H1 (cell line): ENCODE measurements around the gene PTPRC. TPM values are rescaled to one million over a fixed set of nuclear protein-coding genes. Genes with fewer than 3 reads are reported as not detected.

Experiments used
- CTCF ChIA-PET: fragments of 300-600 bp; sonication (Branson Sonifier 250); formaldehyde crosslinking; loops from one replicate; lab custom pipeline; 2021; ENCODE audit not compliant: partially characterized antibody; lab: Charles Lee
- POLR2A ChIA-PET: fragments of 300-600 bp; sonication (Branson Sonifier 250); formaldehyde crosslinking; loops from one replicate; lab custom pipeline; 2021; ENCODE audit warnings: inconsistent platforms; ENCODE audit not compliant: partially characterized antibody; lab: Charles Lee
- DNase-seq, 2 experiments: peaks; one replicate each; pipeline versions ENCODE4 v3.0.0 to v3.0.0-alpha.2; 2010 to 2022; ENCODE audit warnings: low spot score in 2 of 2, low read depth in 1 of 2, mixed read lengths in 1 of 2
- FAIRE-seq: peaks from 2 replicates; lab custom pipeline; 2011; peaks lifted over from hg19 to GRCh38; lab: Jason Lieb, UNC
- H2AFZ ChIP-seq: 2 replicates; pipeline ENCODE4 v1.8.1; 2012; ENCODE audit warnings: low read length, inconsistent platforms
- H2AK5ac ChIP-seq: 2 replicates; pipeline ENCODE4 v1.6.1; 2013; ENCODE audit warnings: low read depth, low read length
- H2BK120ac ChIP-seq: replicated peaks from 2 replicates; pipeline ENCODE3; 2013; ENCODE audit warnings: low read depth, low read length, inconsistent platforms
- H2BK12ac ChIP-seq: 2 replicates; pipeline ENCODE4 v1.6.1; 2013; ENCODE audit warnings: low read depth, low read length
- H2BK15ac ChIP-seq: 2 replicates; pipeline ENCODE4 v1.6.1; 2013; ENCODE audit warnings: low read length
- H2BK20ac ChIP-seq: 2 replicates; pipeline ENCODE4 v1.6.1; 2013; ENCODE audit warnings: low read length
- H2BK5ac ChIP-seq: 2 replicates; pipeline ENCODE4 v1.6.1; 2013; ENCODE audit warnings: low read depth, low read length
- H3K14ac ChIP-seq: 2 replicates; pipeline ENCODE4 v1.6.1; 2013; ENCODE audit warnings: inconsistent platforms; ENCODE audit not compliant: insufficient read length
- H3K18ac ChIP-seq: 2 replicates; pipeline ENCODE4 v1.6.1; 2013; ENCODE audit warnings: low read length; ENCODE audit errors: extremely low read depth
- H3K23ac ChIP-seq: 2 replicates; pipeline ENCODE4 v1.6.1; 2013; ENCODE audit warnings: inconsistent platforms; ENCODE audit not compliant: insufficient read length
- H3K23me2 ChIP-seq: 2 replicates; pipeline ENCODE4 v1.6.1; 2013; ENCODE audit warnings: low read depth, low read length
- H3K27ac ChIP-seq: 2 replicates; pipeline ENCODE4 v1.6.1; 2011; ENCODE audit warnings: low read depth, low read length, inconsistent platforms
- H3K27me3 ChIP-seq, 4 experiments: replicated peaks in 1 of 4; 1 replicate in 1 of 4; 2 replicates in 3 of 4; pipeline versions ENCODE4 v1.6.1 to v1.8.1; 2011 to 2013; ENCODE audit warnings: low read length in 3 of 4, mild to moderate bottlenecking in 3 of 4, inconsistent platforms in 2 of 4, mixed read lengths in 2 of 4, moderate library complexity in 1 of 4; ENCODE audit not compliant: control insufficient read depth in 3 of 4, insufficient read depth in 3 of 4; ENCODE audit errors: extremely low read depth in 1 of 4
- H3K36me3 ChIP-seq, 4 experiments: 2 replicates each; pipeline versions ENCODE4 v1.6.1 to v1.8.1; 2011 to 2013; ENCODE audit warnings: mild to moderate bottlenecking in 4 of 4, low read length in 3 of 4, moderate library complexity in 2 of 4, control low read depth in 1 of 4, inconsistent platforms in 1 of 4; ENCODE audit not compliant: insufficient read depth in 4 of 4, control insufficient read depth in 2 of 4
- H3K4ac ChIP-seq: replicated peaks from 2 replicates; pipeline ENCODE3; 2013; ENCODE audit warnings: low read length, low read depth, mixed read lengths, inconsistent platforms; ENCODE audit not compliant: insufficient read length
- H3K4me1 ChIP-seq, 4 experiments: replicated peaks in 1 of 4; 1 replicate in 1 of 4; 2 replicates in 3 of 4; pipeline versions ENCODE4 v1.6.1 to v1.8.1; 2011 to 2013; ENCODE audit warnings: low read length in 3 of 4, inconsistent platforms in 2 of 4, mixed read lengths in 1 of 4; ENCODE audit not compliant: insufficient read depth in 4 of 4, control insufficient read depth in 3 of 4
- H3K4me2 ChIP-seq, 2 experiments: 2 replicates each; pipeline versions ENCODE4 v1.6.1 to v1.8.1; 2011 to 2013; ENCODE audit warnings: low read depth in 2 of 2, low read length in 2 of 2, control low read depth in 1 of 2, inconsistent platforms in 1 of 2, mild to moderate bottlenecking in 1 of 2; ENCODE audit not compliant: insufficient read depth in 1 of 2
- H3K4me3 ChIP-seq, 4 experiments: fragments of 200-600, 300-600 bp in 1 of 4; sonication (generic), shearing (Covaris generic), sonication (Bioruptor Twin) in 1 of 4; 2 replicates each; pipeline versions ENCODE4 v1.5.1 to v1.8.1; 2011 to 2016; ENCODE audit warnings: low read length in 4 of 4, low read depth in 3 of 4, control low read depth in 2 of 4, inconsistent platforms in 2 of 4, mild to moderate bottlenecking in 2 of 4, mixed read lengths in 1 of 4, moderate library complexity in 1 of 4; ENCODE audit not compliant: insufficient read depth in 2 of 4; ENCODE audit errors: extremely low read depth in 1 of 4
- H3K56ac ChIP-seq: replicated peaks from 2 replicates; pipeline ENCODE3; 2013; ENCODE audit warnings: low read depth, mild to moderate bottlenecking, mixed read lengths, low read length, inconsistent platforms; ENCODE audit not compliant: insufficient read length
- H3K79me1 ChIP-seq: 2 replicates; pipeline ENCODE4 v1.6.1; 2013; ENCODE audit warnings: low read depth, low read length, control low read depth
- H3K79me2 ChIP-seq, 2 experiments: 2 replicates each; pipeline versions ENCODE4 v1.6.1 to v1.8.1; 2012 to 2013; ENCODE audit warnings: low read length in 2 of 2, mild to moderate bottlenecking in 2 of 2, inconsistent platforms in 1 of 2; ENCODE audit not compliant: insufficient read depth in 2 of 2, control insufficient read depth in 1 of 2
- H3K9ac ChIP-seq, 4 experiments: replicated peaks in 1 of 4; 1 replicate in 1 of 4; 2 replicates in 3 of 4; pipeline versions ENCODE4 v1.6.1 to v1.8.1; 2011 to 2013; ENCODE audit warnings: low read depth in 3 of 4, low read length in 3 of 4, control low read depth in 2 of 4, mild to moderate bottlenecking in 2 of 4, moderate library complexity in 2 of 4, inconsistent platforms in 1 of 4; ENCODE audit errors: extremely low read depth in 1 of 4
- H3K9me3 ChIP-seq, 2 experiments: 2 replicates each; pipeline versions ENCODE4 v1.6.1 to v1.8.1; 2012 to 2013; ENCODE audit warnings: mild to moderate bottlenecking in 2 of 2, moderate library complexity in 2 of 2, control low read depth in 1 of 2, inconsistent platforms in 1 of 2, low read depth in 1 of 2, low read length in 1 of 2, mixed read lengths in 1 of 2; ENCODE audit not compliant: insufficient read depth in 2 of 2
- H4K20me1 ChIP-seq, 2 experiments: replicated peaks in 1 of 2; 2 replicates each; pipeline versions ENCODE3 to v1.8.1; 2011 to 2013; ENCODE audit warnings: inconsistent platforms in 2 of 2, low read length in 2 of 2, mild to moderate bottlenecking in 1 of 2; ENCODE audit not compliant: insufficient read depth in 2 of 2, control insufficient read depth in 1 of 2
- H4K5ac ChIP-seq: 2 replicates; pipeline ENCODE4 v1.6.1; 2013; ENCODE audit warnings: low read length, low read depth, mixed read lengths, inconsistent platforms; ENCODE audit not compliant: insufficient read length
- H4K8ac ChIP-seq: 2 replicates; pipeline ENCODE4 v1.8.0; 2013; ENCODE audit warnings: mild to moderate bottlenecking, moderate library complexity, low read length, inconsistent platforms; ENCODE audit not compliant: insufficient read depth; ENCODE audit errors: extremely low read depth
- H4K91ac ChIP-seq: replicated peaks from 2 replicates; pipeline ENCODE3; 2013; ENCODE audit warnings: low read length, mixed read lengths, inconsistent platforms; ENCODE audit not compliant: insufficient read length
- ASH2L ChIP-seq: fragments of 200-600, 300-600 bp; sonication (generic); IDR thresholded peaks from one replicate; pipeline ENCODE4 v1.7.1; 2017; ENCODE audit warnings: low read length
- CEBPB ChIP-seq: IDR thresholded peaks from 2 replicates; pipeline ENCODE4 v1.6.1; 2012; ENCODE audit warnings: low read depth, low read length
- CREB1 ChIP-seq: IDR thresholded peaks from 2 replicates; pipeline ENCODE4 v1.6.1; 2012; ENCODE audit warnings: inconsistent platforms
- JUND ChIP-seq: IDR thresholded peaks from 2 replicates; pipeline ENCODE4 v1.6.1; 2011; ENCODE audit warnings: mild to moderate bottlenecking, improper control_type of control experiment, low read length
- KDM1A ChIP-seq: fragments of 200-600, 300-600 bp; sonication (generic); IDR thresholded peaks from 2 replicates; pipeline ENCODE4 v1.7.1; 2016; ENCODE audit warnings: mild to moderate bottlenecking, low read length, borderline replicate concordance
- SP1 ChIP-seq: IDR thresholded peaks from 2 replicates; pipeline ENCODE4 v1.6.1; 2011; ENCODE audit warnings: low read depth, low read length
- SRF ChIP-seq: IDR thresholded peaks from 2 replicates; pipeline ENCODE4 v1.6.1; 2011; ENCODE audit warnings: mild to moderate bottlenecking, low read depth, low read length, moderate library complexity
- WGBS, 2 experiments: shearing (Covaris generic) in 1 of 2; methylation state at CpG; one replicate each; pipeline versions ENCODE4 v1.1.6 to v1.1.7; 2013 to 2015; ENCODE audit warnings: low lambda C conversion rate in 2 of 2, mixed read lengths in 2 of 2, inconsistent platforms in 1 of 2, low coverage in 1 of 2, missing lambda C conversion rate in 1 of 2; ENCODE audit not compliant: insufficient replicate concordance in 2 of 2, insufficient coverage in 1 of 2, insufficient read length in 1 of 2; ENCODE audit errors: extremely low coverage in 1 of 2, missing lambda C conversion rate in 1 of 2; 5-methylcytosine and 5-hydroxymethylcytosine counted together
- polyA plus RNA-seq, 7 experiments: library from polyadenylated mRNA; depleted of rRNA in 3 of 7; stranded (reverse) in 5 of 7; unstranded in 2 of 7; fragments of >200 nt in 5 of 7; fragments of 200-250 nt in 2 of 7; gene quantifications; 1 replicate in 5 of 7; 2 replicates in 1 of 7; 4 replicates in 1 of 7; pipeline versions ENCODE4 v1.2.1 to v1.2.3, GENCODE V29; 2011 to 2013; ENCODE audit warnings: missing spikeins in 2 of 7, mixed read lengths in 2 of 7
- total RNA-seq: library from RNA; stranded (reverse); fragmentation: NEBNext Ultra II Directional; extraction: Animal tissue kit (Norgen Biotek cat#: 25700); gene quantifications from 2 replicates; pipeline ENCODE4 v1.2.1, GENCODE V29; 2021
- TF ChIP-seq, protein P1 (sequence below): IDR thresholded peaks from 2 replicates; pipeline ENCODE4 v1.6.1; 2012; ENCODE audit warnings: low read length, inconsistent platforms

PTPRC gene
- total and polyA plus RNA-seq, 2 of the 8 experiments (the other 6 are each of a cell fraction or from before 2014, with no cell fraction given): 0.05 TPM; not detected in 1

DNA sequence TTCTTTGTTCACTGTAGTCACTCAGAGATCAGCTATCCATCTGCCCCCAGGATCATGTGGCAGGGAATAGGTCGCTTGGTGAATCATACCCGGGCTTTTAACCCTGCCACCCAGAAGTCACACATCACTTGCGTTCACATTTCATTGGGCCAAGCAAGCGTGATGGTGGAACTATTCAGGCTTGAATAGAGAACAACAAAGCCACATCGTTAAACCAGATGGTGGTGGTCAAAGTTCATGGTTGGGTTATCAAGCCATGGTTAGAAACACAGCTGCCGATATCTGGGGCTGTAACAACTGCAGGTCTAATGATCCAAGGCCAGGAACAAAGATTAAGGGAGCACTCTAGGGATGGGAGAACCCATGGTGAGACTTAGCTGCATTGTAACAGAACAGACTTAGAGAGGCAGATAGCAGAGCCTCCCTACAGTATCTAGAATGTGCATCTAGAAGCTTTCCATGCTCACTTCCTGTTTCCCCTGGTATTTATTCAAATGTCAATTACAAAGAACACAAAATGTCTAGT is 40.0 kb upstream of the PTPRC start:
- no peak overlapping the region for H2BK12ac ChIP-seq
- H4K91ac ChIP-seq: no peak overlapping the region
- POLR2A ChIA-PET: no interaction called here
- H4K20me1 ChIP-seq: no peaks in the 10 kb centered on the region
- no peaks in the 10 kb centered on the region for H3K79me1 ChIP-seq
- TF ChIP-seq CEBPB: no peak
- no peak for TF ChIP-seq KDM1A
- TF ChIP-seq SP1: no peak
- TF ChIP-seq CREB1: no peak
- no peak for TF ChIP-seq JUND
- TF ChIP-seq ASH2L: no peak
- TF ChIP-seq, protein P1, sequence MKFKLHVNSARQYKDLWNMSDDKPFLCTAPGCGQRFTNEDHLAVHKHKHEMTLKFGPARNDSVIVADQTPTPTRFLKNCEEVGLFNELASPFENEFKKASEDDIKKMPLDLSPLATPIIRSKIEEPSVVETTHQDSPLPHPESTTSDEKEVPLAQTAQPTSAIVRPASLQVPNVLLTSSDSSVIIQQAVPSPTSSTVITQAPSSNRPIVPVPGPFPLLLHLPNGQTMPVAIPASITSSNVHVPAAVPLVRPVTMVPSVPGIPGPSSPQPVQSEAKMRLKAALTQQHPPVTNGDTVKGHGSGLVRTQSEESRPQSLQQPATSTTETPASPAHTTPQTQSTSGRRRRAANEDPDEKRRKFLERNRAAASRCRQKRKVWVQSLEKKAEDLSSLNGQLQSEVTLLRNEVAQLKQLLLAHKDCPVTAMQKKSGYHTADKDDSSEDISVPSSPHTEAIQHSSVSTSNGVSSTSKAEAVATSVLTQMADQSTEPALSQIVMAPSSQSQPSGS: no peak
- TF ChIP-seq SRF: no peak
- TF ChIP-seq, all 59 proteins: peak for 0
- Histone ChIP-seq H2BK15ac (no peak overlapping the region), H3K4me2 (no peak overlapping the region), H2BK120ac (no peak overlapping the region), H2AFZ (no peak overlapping the region), H3K4ac (no peak overlapping the region), H2BK20ac (no peak overlapping the region), H3K4me1 (no peaks in the 10 kb centered on the region), H3K14ac (no peak overlapping the region), H4K8ac (no peak overlapping the region), H3K36me3 (no peaks in the 10 kb centered on the region; a peak in 1 of 8 replicates), H3K18ac (no peak overlapping the region), H3K4me3 (no peak overlapping the region), H3K27ac (no peak overlapping the region), H3K9ac (no peak overlapping the region), H3K9me3 (peaks cover 0 to 10% of the 10 kb centered on the region in 2 experiments; a peak in 1 of 4 replicates), H3K79me2 (no peaks in the 10 kb centered on the region), H4K5ac (no peak overlapping the region), H3K23me2 (no peaks in the 10 kb centered on the region), H3K56ac (no peak overlapping the region), H3K27me3 (no peaks in the 10 kb centered on the region), H3K23ac (no peak overlapping the region), H2AK5ac (no peak overlapping the region), H2BK5ac (no peak overlapping the region)
- FAIRE-seq (no peak), DNase-seq (no peak)
- CTCF ChIA-PET: no interaction called here
- 97% methylated on average over 6 of the region's 6 CpGs; no CpG with 5 or more reads in 1 of the 2 experiments for WGBS, 2 experiments
